ENCODE measurements around the gene ZMYND19.

The ZMYND19 gene

GRCh38 chr9:137551264-137552021 lies 38.9 kb downstream of the ZMYND19 start, which contains the start of gene MRPL41 (continued):
- TF ChIP-seq ZNF362 (tag by site-specific recombination; IDR thresholded peaks at IDR 0.05) (no peak), ZNF792 (tag by site-specific recombination; IDR thresholded peaks at IDR 0.05) (no peak), ZBTB17 (tag by site-specific recombination; IDR thresholded peaks at IDR 0.05) (no peak), ZNF404 (tag by site-specific recombination; IDR thresholded peaks at IDR 0.05) (no peak), PBX3 (CRISPR knock-in tag; IDR thresholded peaks at IDR 0.05) (no peak), GFI1B (tag by site-specific recombination; IDR thresholded peaks at IDR 0.05) (no peak), TRIM28 (IDR thresholded peaks at IDR 0.05; ENCODE audit: borderline replicate concordance, low read length) (no peak), ZFP69B (tag by site-specific recombination; IDR thresholded peaks at IDR 0.05) (peak; percentile 53), ZNF10 (tag by site-specific recombination; IDR thresholded peaks at IDR 0.05) (no peak), ZNF121 (tag by site-specific recombination; IDR thresholded peaks at IDR 0.05) (no peak), ZNF138 (tag by site-specific recombination; IDR thresholded peaks at IDR 0.05; ENCODE audit: borderline replicate concordance) (no peak), ZNF18 (tag by site-specific recombination; IDR thresholded peaks at IDR 0.05) (no peak), ZSCAN18 (tag by site-specific recombination; IDR thresholded peaks at IDR 0.05) (no peak), ZNF670 (tag by site-specific recombination; IDR thresholded peaks at IDR 0.05; ENCODE audit: low read depth) (no peak), ZNF561 (tag by site-specific recombination; IDR thresholded peaks at IDR 0.05; ENCODE audit: borderline replicate concordance) (peak; percentile 21; the same call in 1 of the 2 replicates), ZNF221 (tag by site-specific recombination; IDR thresholded peaks at IDR 0.05; ENCODE audit: borderline replicate concordance) (no peak), MZF1 (tag by site-specific recombination; IDR thresholded peaks at IDR 0.05; ENCODE audit: borderline replicate concordance) (no peak), ZFP37 (tag by site-specific recombination; IDR thresholded peaks at IDR 0.05) (no peak), ZNF19 (tag by site-specific recombination; IDR thresholded peaks at IDR 0.05; ENCODE audit: low read depth) (no peak), PRDM4 (tag by site-specific recombination; IDR thresholded peaks at IDR 0.05) (peak; percentile 97), ZNF626 (tag by site-specific recombination; IDR thresholded peaks at IDR 0.05) (no peak), GLI2 (tag by site-specific recombination; IDR thresholded peaks at IDR 0.05; ENCODE audit: borderline replicate concordance, low read depth) (no peak), OVOL3 (tag by site-specific recombination; IDR thresholded peaks at IDR 0.05) (no peak), ZNF274 (IDR thresholded peaks at IDR 0.05; ENCODE audit: low read length) (no peak), ZNF274 (tag by site-specific recombination; IDR thresholded peaks at IDR 0.05; ENCODE audit: borderline replicate concordance) (no peak), ZNF549 (tag by site-specific recombination; IDR thresholded peaks at IDR 0.05) (no peak), ZNF155 (tag by site-specific recombination; IDR thresholded peaks at IDR 0.05) (no peak), ZNF132 (tag by site-specific recombination; IDR thresholded peaks at IDR 0.05; ENCODE audit: borderline replicate concordance) (no peak)
- TF ChIP-seq, protein P1, sequence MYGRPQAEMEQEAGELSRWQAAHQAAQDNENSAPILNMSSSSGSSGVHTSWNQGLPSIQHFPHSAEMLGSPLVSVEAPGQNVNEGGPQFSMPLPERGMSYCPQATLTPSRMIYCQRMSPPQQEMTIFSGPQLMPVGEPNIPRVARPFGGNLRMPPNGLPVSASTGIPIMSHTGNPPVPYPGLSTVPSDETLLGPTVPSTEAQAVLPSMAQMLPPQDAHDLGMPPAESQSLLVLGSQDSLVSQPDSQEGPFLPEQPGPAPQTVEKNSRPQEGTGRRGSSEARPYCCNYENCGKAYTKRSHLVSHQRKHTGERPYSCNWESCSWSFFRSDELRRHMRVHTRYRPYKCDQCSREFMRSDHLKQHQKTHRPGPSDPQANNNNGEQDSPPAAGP (tag by site-specific recombination; IDR thresholded peaks at IDR 0.05): peak; percentile 56
- TF ChIP-seq, protein P2, sequence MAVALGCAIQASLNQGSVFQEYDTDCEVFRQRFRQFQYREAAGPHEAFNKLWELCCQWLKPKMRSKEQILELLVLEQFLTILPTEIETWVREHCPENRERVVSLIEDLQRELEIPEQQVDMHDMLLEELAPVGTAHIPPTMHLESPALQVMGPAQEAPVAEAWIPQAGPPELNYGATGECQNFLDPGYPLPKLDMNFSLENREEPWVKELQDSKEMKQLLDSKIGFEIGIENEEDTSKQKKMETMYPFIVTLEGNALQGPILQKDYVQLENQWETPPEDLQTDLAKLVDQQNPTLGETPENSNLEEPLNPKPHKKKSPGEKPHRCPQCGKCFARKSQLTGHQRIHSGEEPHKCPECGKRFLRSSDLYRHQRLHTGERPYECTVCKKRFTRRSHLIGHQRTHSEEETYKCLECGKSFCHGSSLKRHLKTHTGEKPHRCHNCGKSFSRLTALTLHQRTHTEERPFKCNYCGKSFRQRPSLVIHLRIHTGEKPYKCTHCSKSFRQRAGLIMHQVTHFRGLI (tag by site-specific recombination; IDR thresholded peaks at IDR 0.05): 0 out of 2 replicates have a peak, but pooled peaks have one; percentile 48

Data from HEK293 (cell line).